HCT116 (cell line): ENCODE measurements around the gene FAM78B. TPM values are rescaled to one million over a fixed set of nuclear protein-coding genes. Genes with fewer than 3 reads are reported as not detected.

ENCODE experiments used
- ATAC-seq: fragments of 200-7000 bp; cut with Tn5 transposase; 2 replicates; pipeline ENCODE4 v1.9.1; 2020; ENCODE audit warnings: mild to moderate bottlenecking, moderate library complexity
- BruUV-seq: library from RNA; stranded (reverse); fragments of 400-500 nt; replicated peaks from 2 replicates; lab custom pipeline; 2021; lab: Mats Ljungman, UMichigan
- CTCF ChIA-PET: fragments of 300-600 bp; sonication (Branson Sonifier 250); formaldehyde crosslinking; loops from one replicate; lab custom pipeline; 2021; ENCODE audit warnings: antibody characterized with exemption; lab: Charles Lee
- POLR2A ChIA-PET: fragments of 300-600, 350-600 bp; sonication (Branson Sonifier 250); formaldehyde crosslinking; loops from one replicate; lab custom pipeline; 2021; ENCODE audit warnings: antibody characterized with exemption; lab: Charles Lee
- RAD21 ChIA-PET, 2 experiments: fragments of 300-600 bp; sonication (Branson Sonifier 250); formaldehyde crosslinking; loops; one replicate each; lab custom pipeline; 2023; ENCODE audit warnings: low total read pairs in 2 of 2; ENCODE audit not compliant: uncharacterized antibody in 2 of 2, unreplicated experiment in 2 of 2, low non-redundant PET in 1 of 2; lab: Charles Lee
- DNase-seq: peaks from one replicate; pipeline ENCODE4 v3.0.0-alpha.2; 2010; ENCODE audit warnings: low read depth, low spot score
- H2AFZ ChIP-seq: fragments of 200-600 bp; shearing (Covaris generic), sonication (generic); 2 replicates; pipeline ENCODE4 v1.6.1; 2017; ENCODE audit warnings: low read depth, mixed run types, mixed read lengths, antibody characterized with exemption, low read length; ENCODE audit not compliant: poor library complexity, severe bottlenecking
- H3K27ac ChIP-seq: 2 replicates; pipeline ENCODE4 v1.5.1; 2012; ENCODE audit warnings: low read depth, low read length
- H3K27me3 ChIP-seq: fragments of 200-600 bp; sonication (generic); 2 replicates; pipeline ENCODE4 v1.6.1; 2016; ENCODE audit warnings: mixed run types, low read length, mixed read lengths; ENCODE audit not compliant: insufficient read depth
- H3K36me3 ChIP-seq, 2 experiments: fragments of 200-500 bp in 1 of 2; fragments of 200-600 bp in 1 of 2; sonication (Bioruptor generic) in 1 of 2; sonication (generic) in 1 of 2; 2 replicates each; pipeline versions ENCODE4 v1.5.1 to v1.6.1; 2014 to 2016; ENCODE audit warnings: low read length in 2 of 2, inconsistent platforms in 1 of 2, mixed read lengths in 1 of 2, mixed run types in 1 of 2; ENCODE audit not compliant: insufficient read depth in 2 of 2, control insufficient read depth in 1 of 2
- H3K4me1 ChIP-seq, 2 experiments: fragments of 200-600 bp in 1 of 2; sonication (generic) in 1 of 2; 2 replicates each; pipeline versions ENCODE4 v1.5.1 to v1.6.1; 2012 to 2017; ENCODE audit warnings: low read length in 2 of 2, inconsistent platforms in 1 of 2, mild to moderate bottlenecking in 1 of 2, mixed read lengths in 1 of 2, mixed run types in 1 of 2, moderate library complexity in 1 of 2; ENCODE audit not compliant: insufficient read depth in 2 of 2, control insufficient read depth in 1 of 2
- H3K4me2 ChIP-seq: fragments of 200-600 bp; sonication (generic); 2 replicates; pipeline ENCODE4 v1.6.1; 2017; ENCODE audit warnings: mixed run types, low read length, mixed read lengths
- H3K4me3 ChIP-seq, 2 experiments: fragments of 200-600 bp in 1 of 2; sonication (generic) in 1 of 2; replicated peaks in 1 of 2; 2 replicates each; pipeline ENCODE4 v1.5.1; 2011 to 2016; ENCODE audit warnings: low read length in 2 of 2, control low read depth in 1 of 2, low read depth in 1 of 2, mild to moderate bottlenecking in 1 of 2, mixed read lengths in 1 of 2, mixed run types in 1 of 2
- H3K79me2 ChIP-seq: fragments of 200-600 bp; sonication (generic); 2 replicates; pipeline ENCODE4 v1.6.1; 2017; ENCODE audit warnings: mild to moderate bottlenecking, mixed run types, low read length, moderate library complexity, mixed read lengths; ENCODE audit not compliant: insufficient read depth
- H3K9ac ChIP-seq: fragments of 200-600 bp; sonication (generic); 2 replicates; pipeline ENCODE4 v1.6.1; 2016; ENCODE audit warnings: low read length, mixed read lengths
- H3K9me2 ChIP-seq: fragments of 200-600 bp; sonication (generic), shearing (Covaris generic); 2 replicates; pipeline ENCODE4 v1.6.1; 2017; ENCODE audit warnings: mixed run types, mild to moderate bottlenecking, moderate library complexity; ENCODE audit not compliant: insufficient read depth
- H3K9me3 ChIP-seq, 2 experiments: fragments of 200-500 bp in 1 of 2; fragments of 200-600 bp in 1 of 2; sonication (Bioruptor generic) in 1 of 2; sonication (generic) in 1 of 2; 2 replicates each; pipeline ENCODE4 v1.6.1; 2014 to 2017; ENCODE audit warnings: low read length in 2 of 2, mixed read lengths in 2 of 2, inconsistent platforms in 1 of 2, low read depth in 1 of 2, mild to moderate bottlenecking in 1 of 2, mixed run types in 1 of 2, moderate library complexity in 1 of 2; ENCODE audit not compliant: control insufficient read depth in 1 of 2, insufficient read depth in 1 of 2
- H4K20me1 ChIP-seq: fragments of 200-600 bp; sonication (generic), shearing (Covaris generic); 2 replicates; pipeline ENCODE4 v1.6.1; 2017; ENCODE audit warnings: mixed run types, mild to moderate bottlenecking, moderate library complexity; ENCODE audit not compliant: insufficient read depth
- EZH2phosphoT487 ChIP-seq: fragments of 200-600 bp; IDR thresholded peaks from 2 replicates; pipeline ENCODE4 v1.6.1; 2018; ENCODE audit warnings: antibody characterized with exemption, borderline replicate concordance
- intact Hi-C: fragments of 100-400 bp; cut with micrococcal nuclease; formaldehyde crosslinking; loops from 2 replicates; pipeline ENCODE4 v1.10.0; 2022
- total RNA-seq: library from RNA; stranded (reverse); gene quantifications from one replicate; pipeline ENCODE4 v1.2.1, GENCODE V29; 2021; ENCODE audit not compliant: unreplicated experiment
- TF ChIP-seq, protein P1 (sequence below), 3 experiments: fragments of 200-600 bp in 1 of 3; sonication (generic) in 1 of 3; IDR thresholded peaks in 2 of 3; conservative IDR thresholded peaks in 1 of 3; 2 replicates each; pipeline ENCODE4 v1.5.1; 2012 to 2017; ENCODE audit warnings: low read depth in 2 of 3, low read length in 2 of 3, antibody characterized with exemption in 1 of 3, borderline replicate concordance in 1 of 3, control low read depth in 1 of 3, mild to moderate bottlenecking in 1 of 3, mixed read lengths in 1 of 3, mixed run types in 1 of 3, moderate library complexity in 1 of 3; ENCODE audit not compliant: insufficient read depth in 1 of 3
- TF ChIP-seq, protein P2 (sequence below): IDR thresholded peaks from 2 replicates; pipeline ENCODE4 v1.6.1; 2011; ENCODE audit warnings: mild to moderate bottlenecking, low read length, moderate library complexity; ENCODE audit not compliant: insufficient replicate concordance; ENCODE audit errors: extremely low read depth

The FAM78B gene
- total RNA-seq, 1 experiment from 2014 or later = 1.4 TPM

DNA sequence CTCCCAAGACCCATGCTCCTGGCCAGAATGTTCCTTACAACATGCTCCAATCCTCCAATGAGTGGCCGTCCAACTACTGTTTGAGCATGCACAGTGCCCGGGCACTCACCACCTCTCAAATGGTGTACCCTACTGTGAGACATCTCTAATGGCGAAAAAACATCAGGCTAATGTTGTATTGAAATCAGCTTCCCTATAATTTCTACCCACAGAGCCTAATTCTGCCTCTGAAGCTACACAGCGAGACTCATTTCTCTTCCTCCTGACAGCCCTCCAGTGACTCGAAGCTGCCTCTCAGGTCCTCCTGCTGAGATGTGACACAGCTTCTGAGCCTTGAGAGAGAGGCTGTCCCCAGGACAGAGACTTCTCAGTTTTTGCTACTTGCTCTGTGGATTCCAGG, 130.7 kb downstream of the FAM78B start:
- no TSS peak for BruUV-seq
- peaks cover 10% of the 10 kb centered on the region; the same call in 1 of the 2 replicates for H3K27me3 ChIP-seq
- no peak for ATAC-seq
- no peaks in the 10 kb centered on the region for H3K9me3 ChIP-seq
- ChIA-PET POLR2A (no interaction called here), CTCF (no interaction called here), RAD21 (no interaction called here)
- peaks cover 0 to 11% of the 10 kb centered on the region in 2 experiments; a peak in 1 of 4 replicates for H3K4me1 ChIP-seq
- no peaks in the 10 kb centered on the region for H4K20me1 ChIP-seq
- H3K9me2 ChIP-seq = no peaks in the 10 kb centered on the region
- no peak overlapping the region for H2AFZ ChIP-seq
- intact Hi-C loops = no loop called here
- no peak overlapping the region for H3K4me3 ChIP-seq
- no peak overlapping the region for H3K27ac ChIP-seq
- DNase-seq = no peak
- no peaks in the 10 kb centered on the region for H3K36me3 ChIP-seq
- no peaks in the 10 kb centered on the region for H3K79me2 ChIP-seq
- no peak overlapping the region for H3K9ac ChIP-seq
- no peak overlapping the region for H3K4me2 ChIP-seq
- TF ChIP-seq, protein P1, sequence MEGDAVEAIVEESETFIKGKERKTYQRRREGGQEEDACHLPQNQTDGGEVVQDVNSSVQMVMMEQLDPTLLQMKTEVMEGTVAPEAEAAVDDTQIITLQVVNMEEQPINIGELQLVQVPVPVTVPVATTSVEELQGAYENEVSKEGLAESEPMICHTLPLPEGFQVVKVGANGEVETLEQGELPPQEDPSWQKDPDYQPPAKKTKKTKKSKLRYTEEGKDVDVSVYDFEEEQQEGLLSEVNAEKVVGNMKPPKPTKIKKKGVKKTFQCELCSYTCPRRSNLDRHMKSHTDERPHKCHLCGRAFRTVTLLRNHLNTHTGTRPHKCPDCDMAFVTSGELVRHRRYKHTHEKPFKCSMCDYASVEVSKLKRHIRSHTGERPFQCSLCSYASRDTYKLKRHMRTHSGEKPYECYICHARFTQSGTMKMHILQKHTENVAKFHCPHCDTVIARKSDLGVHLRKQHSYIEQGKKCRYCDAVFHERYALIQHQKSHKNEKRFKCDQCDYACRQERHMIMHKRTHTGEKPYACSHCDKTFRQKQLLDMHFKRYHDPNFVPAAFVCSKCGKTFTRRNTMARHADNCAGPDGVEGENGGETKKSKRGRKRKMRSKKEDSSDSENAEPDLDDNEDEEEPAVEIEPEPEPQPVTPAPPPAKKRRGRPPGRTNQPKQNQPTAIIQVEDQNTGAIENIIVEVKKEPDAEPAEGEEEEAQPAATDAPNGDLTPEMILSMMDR (IDR thresholded peaks at IDR 0.05 in 2 of 3, conservative IDR thresholded peaks at IDR 0.05 in 1 of 3; ENCODE audit: borderline replicate concordance in 1 of 3, insufficient read depth in 1 of 3, low read depth in 2 of 3, low read length in 2 of 3) = no peak
- TF ChIP-seq EZH2phosphoT487 = no peak
- TF ChIP-seq, protein P2, sequence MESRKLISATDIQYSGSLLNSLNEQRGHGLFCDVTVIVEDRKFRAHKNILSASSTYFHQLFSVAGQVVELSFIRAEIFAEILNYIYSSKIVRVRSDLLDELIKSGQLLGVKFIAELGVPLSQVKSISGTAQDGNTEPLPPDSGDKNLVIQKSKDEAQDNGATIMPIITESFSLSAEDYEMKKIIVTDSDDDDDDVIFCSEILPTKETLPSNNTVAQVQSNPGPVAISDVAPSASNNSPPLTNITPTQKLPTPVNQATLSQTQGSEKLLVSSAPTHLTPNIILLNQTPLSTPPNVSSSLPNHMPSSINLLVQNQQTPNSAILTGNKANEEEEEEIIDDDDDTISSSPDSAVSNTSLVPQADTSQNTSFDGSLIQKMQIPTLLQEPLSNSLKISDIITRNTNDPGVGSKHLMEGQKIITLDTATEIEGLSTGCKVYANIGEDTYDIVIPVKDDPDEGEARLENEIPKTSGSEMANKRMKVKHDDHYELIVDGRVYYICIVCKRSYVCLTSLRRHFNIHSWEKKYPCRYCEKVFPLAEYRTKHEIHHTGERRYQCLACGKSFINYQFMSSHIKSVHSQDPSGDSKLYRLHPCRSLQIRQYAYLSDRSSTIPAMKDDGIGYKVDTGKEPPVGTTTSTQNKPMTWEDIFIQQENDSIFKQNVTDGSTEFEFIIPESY = no peak
